ENCODE measurements around the gene RND1. TPM values are rescaled to one million over a fixed set of nuclear protein-coding genes. Genes with fewer than 3 reads are reported as not detected.
A peak's percentile ranks its signal among the peaks of the same experiment; 100 is the strongest.

Gene RND1
- total and polyA plus RNA-seq, 2 of the 13 experiments (the other 11 are each of a cell fraction or from before 2014, with no cell fraction given), result 1.8 to 1.9 TPM

DNA sequence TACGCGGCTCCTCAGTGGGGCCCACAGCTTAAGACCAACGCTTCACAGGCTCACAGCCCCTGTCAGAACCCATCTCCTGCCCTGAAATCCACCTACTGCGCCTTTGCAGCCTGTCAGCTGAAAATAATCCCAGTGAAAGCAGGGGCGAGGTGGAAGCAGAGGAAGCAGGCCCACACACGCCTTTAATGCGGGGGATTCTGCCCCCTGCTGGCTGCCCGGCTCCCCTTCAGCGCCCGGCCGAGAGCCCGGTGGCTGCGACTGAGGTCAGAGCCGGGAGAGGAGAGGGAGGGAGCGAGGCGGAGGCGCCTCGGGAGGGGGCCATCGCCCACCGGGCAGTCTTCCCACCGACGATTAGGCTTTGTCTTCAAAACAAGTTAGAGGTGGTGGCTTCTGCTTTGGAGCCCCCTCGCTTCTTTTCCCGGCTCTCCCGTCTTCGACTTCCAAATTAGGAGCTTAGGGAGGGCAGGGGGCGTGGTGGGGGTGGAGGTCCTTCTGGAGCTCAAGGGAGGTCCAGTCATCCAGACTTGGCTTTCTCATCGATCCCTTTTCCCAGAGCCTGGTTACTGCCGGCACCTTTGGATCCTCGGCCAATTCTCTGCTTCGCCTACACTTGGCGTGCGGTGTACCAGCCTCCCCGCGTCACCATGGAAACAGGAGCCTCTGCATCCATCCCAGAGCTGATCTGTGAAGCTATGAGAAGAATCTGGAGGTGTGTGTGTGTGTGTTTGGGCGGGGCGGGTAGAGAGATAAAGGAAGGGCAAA, 25.2 kb upstream of the RND1 start:
- Histone ChIP-seq H3K4me3 (replicated peaks in 1 of 3; ENCODE audit: insufficient read depth in 1 of 3, low read depth in 2 of 3, low read length in 3 of 3) (peak overlapping the region in 1 of 3 experiments; percentile 34; a peak in 1 of 6 replicates), H3K9me3 (ENCODE audit: low read length) (no peaks in the 10 kb centered on the region), H3K79me2 (ENCODE audit: insufficient read depth, low read length) (no peaks in the 10 kb centered on the region), H3K27me3 (ENCODE audit: control insufficient read depth in 1 of 2, insufficient read depth in 2 of 2, low read length in 2 of 2) (peaks cover 1 to 10% of the 10 kb centered on the region in 2 experiments; a peak in 3 of 5 replicates), H3K4me2 (ENCODE audit: low read depth, low read length) (peak overlapping the region; percentile 58), H2AFZ (ENCODE audit: low read length) (no peak overlapping the region), H3K36me3 (replicated peaks in 1 of 2; ENCODE audit: control insufficient read depth in 1 of 2, insufficient read depth in 2 of 2, low read length in 2 of 2) (no peaks in the 10 kb centered on the region), H3K4me1 (ENCODE audit: insufficient read depth, low read length) (peaks cover 33% of the 10 kb centered on the region), H3K27ac (ENCODE audit: extremely low read length, insufficient read depth, low read length) (no peak overlapping the region), H4K20me1 (ENCODE audit: insufficient read depth, low read length) (no peaks in the 10 kb centered on the region), H3K9ac (ENCODE audit: insufficient read depth, low read depth, low read length) (peak overlapping the region; percentile 31; the same call in 1 of the 2 replicates)
- FAIRE-seq (no peak), DNase-seq (ENCODE audit: low spot score) (peak; percentile 48), ATAC-seq (peak; percentile 97)
- intact Hi-C loops (cut with micrococcal nuclease; ENCODE audit: unreplicated experiment) (loop anchor here (1.0 to 2.0 kb wide), 2 partner anchors 38 to 46 kb away; no protein-coding TSS in a partner anchor), in situ Hi-C loops (cut with HindIII; ENCODE audit: extremely low pct_ligation_motif_present, low pct_unique_long_range_greater_than_20kb) (no loop called here)
- ChIA-PET POLR2A (interaction anchor here (1.3 to 3.3 kb wide), 6 partner anchors 10 to 38 kb away, joined by 3 to 33 read pairs (median 4); partner anchors contain the start of genes DDX23 and RND1), CTCF (ENCODE audit: low intra/inter-chr PET ratio, low total read pairs) (interaction anchor here (1.0 to 3.0 kb wide), 3 partner anchors 35 to 46 kb away, joined by 3 to 64 read pairs (median 7); partner anchors contain the start of gene DDX23)
- 11% methylated on average over 19 of the region's 37 CpGs for WGBS (ENCODE audit: low lambda C conversion rate)
- BruUV-seq (replicated peaks), result no TSS peak
- TF ChIP-seq NFE2 (CRISPR knock-in tag; IDR thresholded peaks at IDR 0.05) (no peak), YY1 (IDR thresholded peaks at IDR 0.05; ENCODE audit: insufficient read depth, insufficient replicate concordance, low read depth, low read length) (peak; percentile 49), ZNF235 (CRISPR knock-in tag; IDR thresholded peaks at IDR 0.05; ENCODE audit: borderline replicate concordance) (no peak), CHD4 (IDR thresholded peaks at IDR 0.05; ENCODE audit: borderline replicate concordance, low read length) (no peak), ZFP62 (CRISPR knock-in tag; IDR thresholded peaks at IDR 0.05) (no peak), ZNF674 (CRISPR knock-in tag; IDR thresholded peaks at IDR 0.05; ENCODE audit: low read depth) (no peak)
- TF ChIP-seq, protein P1, sequence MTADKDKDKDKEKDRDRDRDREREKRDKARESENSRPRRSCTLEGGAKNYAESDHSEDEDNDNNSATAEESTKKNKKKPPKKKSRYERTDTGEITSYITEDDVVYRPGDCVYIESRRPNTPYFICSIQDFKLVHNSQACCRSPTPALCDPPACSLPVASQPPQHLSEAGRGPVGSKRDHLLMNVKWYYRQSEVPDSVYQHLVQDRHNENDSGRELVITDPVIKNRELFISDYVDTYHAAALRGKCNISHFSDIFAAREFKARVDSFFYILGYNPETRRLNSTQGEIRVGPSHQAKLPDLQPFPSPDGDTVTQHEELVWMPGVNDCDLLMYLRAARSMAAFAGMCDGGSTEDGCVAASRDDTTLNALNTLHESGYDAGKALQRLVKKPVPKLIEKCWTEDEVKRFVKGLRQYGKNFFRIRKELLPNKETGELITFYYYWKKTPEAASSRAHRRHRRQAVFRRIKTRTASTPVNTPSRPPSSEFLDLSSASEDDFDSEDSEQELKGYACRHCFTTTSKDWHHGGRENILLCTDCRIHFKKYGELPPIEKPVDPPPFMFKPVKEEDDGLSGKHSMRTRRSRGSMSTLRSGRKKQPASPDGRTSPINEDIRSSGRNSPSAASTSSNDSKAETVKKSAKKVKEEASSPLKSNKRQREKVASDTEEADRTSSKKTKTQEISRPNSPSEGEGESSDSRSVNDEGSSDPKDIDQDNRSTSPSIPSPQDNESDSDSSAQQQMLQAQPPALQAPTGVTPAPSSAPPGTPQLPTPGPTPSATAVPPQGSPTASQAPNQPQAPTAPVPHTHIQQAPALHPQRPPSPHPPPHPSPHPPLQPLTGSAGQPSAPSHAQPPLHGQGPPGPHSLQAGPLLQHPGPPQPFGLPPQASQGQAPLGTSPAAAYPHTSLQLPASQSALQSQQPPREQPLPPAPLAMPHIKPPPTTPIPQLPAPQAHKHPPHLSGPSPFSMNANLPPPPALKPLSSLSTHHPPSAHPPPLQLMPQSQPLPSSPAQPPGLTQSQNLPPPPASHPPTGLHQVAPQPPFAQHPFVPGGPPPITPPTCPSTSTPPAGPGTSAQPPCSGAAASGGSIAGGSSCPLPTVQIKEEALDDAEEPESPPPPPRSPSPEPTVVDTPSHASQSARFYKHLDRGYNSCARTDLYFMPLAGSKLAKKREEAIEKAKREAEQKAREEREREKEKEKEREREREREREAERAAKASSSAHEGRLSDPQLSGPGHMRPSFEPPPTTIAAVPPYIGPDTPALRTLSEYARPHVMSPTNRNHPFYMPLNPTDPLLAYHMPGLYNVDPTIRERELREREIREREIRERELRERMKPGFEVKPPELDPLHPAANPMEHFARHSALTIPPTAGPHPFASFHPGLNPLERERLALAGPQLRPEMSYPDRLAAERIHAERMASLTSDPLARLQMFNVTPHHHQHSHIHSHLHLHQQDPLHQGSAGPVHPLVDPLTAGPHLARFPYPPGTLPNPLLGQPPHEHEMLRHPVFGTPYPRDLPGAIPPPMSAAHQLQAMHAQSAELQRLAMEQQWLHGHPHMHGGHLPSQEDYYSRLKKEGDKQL (CRISPR knock-in tag; IDR thresholded peaks at IDR 0.05; ENCODE audit: low read depth), result no peak
- TF ChIP-seq, protein P2, sequence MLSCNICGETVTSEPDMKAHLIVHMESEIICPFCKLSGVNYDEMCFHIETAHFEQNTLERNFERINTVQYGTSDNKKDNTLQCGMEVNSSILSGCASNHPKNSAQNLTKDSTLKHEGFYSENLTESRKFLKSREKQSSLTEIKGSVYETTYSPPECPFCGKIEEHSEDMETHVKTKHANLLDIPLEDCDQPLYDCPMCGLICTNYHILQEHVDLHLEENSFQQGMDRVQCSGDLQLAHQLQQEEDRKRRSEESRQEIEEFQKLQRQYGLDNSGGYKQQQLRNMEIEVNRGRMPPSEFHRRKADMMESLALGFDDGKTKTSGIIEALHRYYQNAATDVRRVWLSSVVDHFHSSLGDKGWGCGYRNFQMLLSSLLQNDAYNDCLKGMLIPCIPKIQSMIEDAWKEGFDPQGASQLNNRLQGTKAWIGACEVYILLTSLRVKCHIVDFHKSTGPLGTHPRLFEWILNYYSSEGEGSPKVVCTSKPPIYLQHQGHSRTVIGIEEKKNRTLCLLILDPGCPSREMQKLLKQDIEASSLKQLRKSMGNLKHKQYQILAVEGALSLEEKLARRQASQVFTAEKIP (CRISPR knock-in tag; IDR thresholded peaks at IDR 0.05; ENCODE audit: borderline replicate concordance), result no peak
- TF ChIP-seq, protein P3, sequence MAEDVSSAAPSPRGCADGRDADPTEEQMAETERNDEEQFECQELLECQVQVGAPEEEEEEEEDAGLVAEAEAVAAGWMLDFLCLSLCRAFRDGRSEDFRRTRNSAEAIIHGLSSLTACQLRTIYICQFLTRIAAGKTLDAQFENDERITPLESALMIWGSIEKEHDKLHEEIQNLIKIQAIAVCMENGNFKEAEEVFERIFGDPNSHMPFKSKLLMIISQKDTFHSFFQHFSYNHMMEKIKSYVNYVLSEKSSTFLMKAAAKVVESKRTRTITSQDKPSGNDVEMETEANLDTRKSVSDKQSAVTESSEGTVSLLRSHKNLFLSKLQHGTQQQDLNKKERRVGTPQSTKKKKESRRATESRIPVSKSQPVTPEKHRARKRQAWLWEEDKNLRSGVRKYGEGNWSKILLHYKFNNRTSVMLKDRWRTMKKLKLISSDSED (CRISPR knock-in tag; IDR thresholded peaks at IDR 0.05), result no peak
- TF ChIP-seq, protein P4, sequence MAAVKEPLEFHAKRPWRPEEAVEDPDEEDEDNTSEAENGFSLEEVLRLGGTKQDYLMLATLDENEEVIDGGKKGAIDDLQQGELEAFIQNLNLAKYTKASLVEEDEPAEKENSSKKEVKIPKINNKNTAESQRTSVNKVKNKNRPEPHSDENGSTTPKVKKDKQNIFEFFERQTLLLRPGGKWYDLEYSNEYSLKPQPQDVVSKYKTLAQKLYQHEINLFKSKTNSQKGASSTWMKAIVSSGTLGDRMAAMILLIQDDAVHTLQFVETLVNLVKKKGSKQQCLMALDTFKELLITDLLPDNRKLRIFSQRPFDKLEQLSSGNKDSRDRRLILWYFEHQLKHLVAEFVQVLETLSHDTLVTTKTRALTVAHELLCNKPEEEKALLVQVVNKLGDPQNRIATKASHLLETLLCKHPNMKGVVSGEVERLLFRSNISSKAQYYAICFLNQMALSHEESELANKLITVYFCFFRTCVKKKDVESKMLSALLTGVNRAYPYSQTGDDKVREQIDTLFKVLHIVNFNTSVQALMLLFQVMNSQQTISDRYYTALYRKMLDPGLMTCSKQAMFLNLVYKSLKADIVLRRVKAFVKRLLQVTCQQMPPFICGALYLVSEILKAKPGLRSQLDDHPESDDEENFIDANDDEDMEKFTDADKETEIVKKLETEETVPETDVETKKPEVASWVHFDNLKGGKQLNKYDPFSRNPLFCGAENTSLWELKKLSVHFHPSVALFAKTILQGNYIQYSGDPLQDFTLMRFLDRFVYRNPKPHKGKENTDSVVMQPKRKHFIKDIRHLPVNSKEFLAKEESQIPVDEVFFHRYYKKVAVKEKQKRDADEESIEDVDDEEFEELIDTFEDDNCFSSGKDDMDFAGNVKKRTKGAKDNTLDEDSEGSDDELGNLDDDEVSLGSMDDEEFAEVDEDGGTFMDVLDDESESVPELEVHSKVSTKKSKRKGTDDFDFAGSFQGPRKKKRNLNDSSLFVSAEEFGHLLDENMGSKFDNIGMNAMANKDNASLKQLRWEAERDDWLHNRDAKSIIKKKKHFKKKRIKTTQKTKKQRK (IDR thresholded peaks at IDR 0.05; ENCODE audit: low read length), result no peak

Data from HepG2 (cell line).